ENCODE data around the gene ZNF217.
"Not testable (repeated sequence)": the region's sequence is repeated elsewhere in the genome, so short reads cannot be mapped to it uniquely, and the experiment has no call there.

Gene ZNF217

GRCh38 chr20:53597030-53597482, 3.4 kb upstream of the ZNF217 start:
- FAIRE-seq: no peak

- not testable (repeated sequence) for FAIRE-seq
Observed at GRCh38 chr20:53596189-53597001, 2.8 kb upstream of the ZNF217 start.

GRCh38 chr20:53595742-53596141, 2.1 kb upstream of the ZNF217 start:
- not testable (repeated sequence) for FAIRE-seq

GRCh38 chr20:53595018-53595378, 1.4 kb upstream of the ZNF217 start:
- FAIRE-seq: no peak

- FAIRE-seq: no peak
Observed at GRCh38 chr20:53594068-53595017, 704 bp upstream of the ZNF217 start.

GRCh38 chr20:53592992-53593465, 610 bp downstream of the ZNF217 start:
- FAIRE-seq: no peak

GRCh38 chr20:53592454-53592991, 1.1 kb downstream of the ZNF217 start:
- not testable (repeated sequence) for FAIRE-seq

- FAIRE-seq: not testable (repeated sequence)
Observed at GRCh38 chr20:53591941-53592441, 1.6 kb downstream of the ZNF217 start.

GRCh38 chr20:53591206-53591741, 2.4 kb downstream of the ZNF217 start:
- not testable (repeated sequence) for FAIRE-seq

GRCh38 chr20:53590608-53591007, 3.0 kb downstream of the ZNF217 start:
- FAIRE-seq: not testable (repeated sequence)

- not testable (repeated sequence) for FAIRE-seq
Observed at GRCh38 chr20:53590122-53590521, 3.5 kb downstream of the ZNF217 start.

GRCh38 chr20:53589321-53590065, 4.1 kb downstream of the ZNF217 start:
- not testable (repeated sequence) for FAIRE-seq

- not testable (repeated sequence) for FAIRE-seq
Observed at GRCh38 chr20:53587157-53587703, 6.4 kb downstream of the ZNF217 start.

GRCh38 chr20:53586640-53587039, 7.0 kb downstream of the ZNF217 start:
- FAIRE-seq: no peak

GRCh38 chr20:53585910-53586309, 7.7 kb downstream of the ZNF217 start:
- not testable (repeated sequence) for FAIRE-seq

- not testable (repeated sequence) for FAIRE-seq
Observed at GRCh38 chr20:53585004-53585569, 8.6 kb downstream of the ZNF217 start.

GRCh38 chr20:53584550-53584913, 9.1 kb downstream of the ZNF217 start:
- FAIRE-seq: not testable (repeated sequence)

GRCh38 chr20:53583660-53584549, 9.7 kb downstream of the ZNF217 start:
- FAIRE-seq: not testable (repeated sequence)

GRCh38 chr20:53582574-53583351, 10.9 kb downstream of the ZNF217 start:
- FAIRE-seq: no peak
